HepG2 (cell line): ENCODE measurements around the gene GGA3. TPM values are rescaled to one million over a fixed set of nuclear protein-coding genes. Genes with fewer than 3 reads are reported as not detected.

Experiments used
- ARID2 ChIP-seq: sonication (generic); formaldehyde crosslinking; IDR thresholded peaks from 2 replicates; pipeline ENCODE4 v1.8.1; 2022; ENCODE audit warnings: mild to moderate bottlenecking, missing genetic modification reagents, borderline replicate concordance
- CHCHD3 ChIP-seq: sonication (generic); formaldehyde crosslinking; IDR thresholded peaks from 2 replicates; pipeline ENCODE4 v1.8.0; 2022; ENCODE audit warnings: mild to moderate bottlenecking, missing genetic modification reagents, moderate library complexity
- DPF2 ChIP-seq: sonication (generic); formaldehyde crosslinking; IDR thresholded peaks from 2 replicates; pipeline ENCODE4 v1.4.0; 2020; ENCODE audit warnings: mild to moderate bottlenecking, low read depth, missing genetic modification reagents, borderline replicate concordance
- DR1 ChIP-seq: sonication (generic); formaldehyde crosslinking; IDR thresholded peaks from 2 replicates; pipeline ENCODE4 v1.8.0; 2021; ENCODE audit warnings: mild to moderate bottlenecking, missing genetic modification reagents, inconsistent platforms
- GATA4 ChIP-seq: sonication (generic); IDR thresholded peaks from 2 replicates; pipeline ENCODE4 v1.6.1; 2016; ENCODE audit warnings: antibody characterized with exemption, low read depth, borderline replicate concordance
- KDM2A ChIP-seq: sonication (generic); formaldehyde crosslinking; IDR thresholded peaks from 2 replicates; pipeline ENCODE4 v1.4.0; 2020; ENCODE audit warnings: low read depth, missing genetic modification reagents, borderline replicate concordance
- NBN ChIP-seq: fragments of 450-650 bp; conservative IDR thresholded peaks from 2 replicates; pipeline ENCODE4 v1.6.1; 2017
- NCOA2 ChIP-seq: sonication (generic); formaldehyde crosslinking; IDR thresholded peaks from 2 replicates; pipeline ENCODE4 v1.8.0; 2022; ENCODE audit warnings: inconsistent platforms
- PCBP1 ChIP-seq: fragments of 200-400 bp; formaldehyde crosslinking; IDR thresholded peaks from 2 replicates; pipeline ENCODE4 v1.6.1; 2017; ENCODE audit warnings: mild to moderate bottlenecking, low read depth, low read length, borderline replicate concordance
- PITX1 ChIP-seq: sonication (generic); formaldehyde crosslinking; IDR thresholded peaks from 2 replicates; pipeline ENCODE4 v1.5.1; 2020; ENCODE audit warnings: mild to moderate bottlenecking, missing genetic modification reagents
- POLR2A ChIP-seq, 2 experiments: IDR thresholded peaks; 2 replicates each; pipeline ENCODE4 v1.6.1; 2011; ENCODE audit warnings: low read depth in 2 of 2, low read length in 2 of 2, mild to moderate bottlenecking in 1 of 2, moderate library complexity in 1 of 2; ENCODE audit not compliant: insufficient read depth in 1 of 2
- SMAD3 ChIP-seq: sonication (generic); formaldehyde crosslinking; IDR thresholded peaks from 2 replicates; pipeline ENCODE4 v1.4.0; 2020; ENCODE audit warnings: missing genetic modification reagents
- SNAI1 ChIP-seq: sonication (generic); formaldehyde crosslinking; IDR thresholded peaks from 2 replicates; pipeline ENCODE4 v1.5.0; 2020; ENCODE audit warnings: mild to moderate bottlenecking, missing genetic modification reagents, borderline replicate concordance
- USF2 ChIP-seq, 2 experiments: sonication (generic) in 1 of 2; formaldehyde crosslinking in 1 of 2; IDR thresholded peaks; 2 replicates each; pipeline versions ENCODE4 v1.5.1 to v1.6.1; 2011 to 2020; ENCODE audit warnings: borderline replicate concordance in 1 of 2, low read depth in 1 of 2, low read length in 1 of 2, mild to moderate bottlenecking in 1 of 2, missing genetic modification reagents in 1 of 2, moderate library complexity in 1 of 2
- YY1 ChIP-seq: IDR thresholded peaks from 2 replicates; pipeline ENCODE4 v1.6.1; 2011; ENCODE audit warnings: low read length, low read depth, moderate library complexity, mild to moderate bottlenecking; ENCODE audit not compliant: insufficient read depth, insufficient replicate concordance
- ZNF280B ChIP-seq: sonication (generic); formaldehyde crosslinking; IDR thresholded peaks from 2 replicates; pipeline ENCODE4 v1.5.0; 2020; ENCODE audit warnings: missing genetic modification reagents, mild to moderate bottlenecking, borderline replicate concordance
- polyA plus RNA-seq, 8 experiments: library from polyadenylated mRNA; depleted of rRNA in 3 of 8; stranded (reverse) in 7 of 8; unstranded in 1 of 8; fragments of >200 nt; fragmentation: Illumina TruSeq in 4 of 8; extraction: Trizol in 4 of 8; gene quantifications; 2 replicates each; pipeline versions ENCODE4 v1.2.1 to v1.2.3, GENCODE V29; 2011 to 2016; ENCODE audit warnings: low read depth in 4 of 8, missing spikeins in 1 of 8, mixed read lengths in 1 of 8; ENCODE audit not compliant: insufficient read depth in 1 of 8
- total RNA-seq, 5 experiments: library from RNA; depleted of rRNA; stranded (reverse); fragments of >200 nt; fragmentation: Illumina TruSeq; extraction: Trizol; gene quantifications; 2 replicates each; pipeline ENCODE4 v1.2.3, GENCODE V29; 2016; ENCODE audit warnings: low read depth in 1 of 5
- TF ChIP-seq, protein P1 (sequence below): sonication (generic); formaldehyde crosslinking; conservative IDR thresholded peaks from 2 replicates; pipeline ENCODE4 v1.4.0; 2020; ENCODE audit warnings: mild to moderate bottlenecking, missing genetic modification reagents, moderate library complexity
- TF ChIP-seq, protein P2 (sequence below): sonication (generic); formaldehyde crosslinking; IDR thresholded peaks from 2 replicates; pipeline ENCODE4 v1.4.0; 2020; ENCODE audit warnings: mild to moderate bottlenecking, missing genetic modification reagents, borderline replicate concordance

Gene GGA3
- total and polyA plus RNA-seq, 2 of the 13 experiments (the other 11 are each of a cell fraction or from before 2014, with no cell fraction given) = 28.4 to 43.7 TPM

- 0 out of 2 replicates have a peak, but pooled peaks have one; percentile 10 for TF ChIP-seq DPF2 (CRISPR knock-in tag)
- TF ChIP-seq POLR2A (IDR thresholded peaks at IDR 0.05; ENCODE audit: insufficient read depth in 1 of 2, low read depth in 2 of 2, low read length in 2 of 2) = no peak
- TF ChIP-seq, protein P1, sequence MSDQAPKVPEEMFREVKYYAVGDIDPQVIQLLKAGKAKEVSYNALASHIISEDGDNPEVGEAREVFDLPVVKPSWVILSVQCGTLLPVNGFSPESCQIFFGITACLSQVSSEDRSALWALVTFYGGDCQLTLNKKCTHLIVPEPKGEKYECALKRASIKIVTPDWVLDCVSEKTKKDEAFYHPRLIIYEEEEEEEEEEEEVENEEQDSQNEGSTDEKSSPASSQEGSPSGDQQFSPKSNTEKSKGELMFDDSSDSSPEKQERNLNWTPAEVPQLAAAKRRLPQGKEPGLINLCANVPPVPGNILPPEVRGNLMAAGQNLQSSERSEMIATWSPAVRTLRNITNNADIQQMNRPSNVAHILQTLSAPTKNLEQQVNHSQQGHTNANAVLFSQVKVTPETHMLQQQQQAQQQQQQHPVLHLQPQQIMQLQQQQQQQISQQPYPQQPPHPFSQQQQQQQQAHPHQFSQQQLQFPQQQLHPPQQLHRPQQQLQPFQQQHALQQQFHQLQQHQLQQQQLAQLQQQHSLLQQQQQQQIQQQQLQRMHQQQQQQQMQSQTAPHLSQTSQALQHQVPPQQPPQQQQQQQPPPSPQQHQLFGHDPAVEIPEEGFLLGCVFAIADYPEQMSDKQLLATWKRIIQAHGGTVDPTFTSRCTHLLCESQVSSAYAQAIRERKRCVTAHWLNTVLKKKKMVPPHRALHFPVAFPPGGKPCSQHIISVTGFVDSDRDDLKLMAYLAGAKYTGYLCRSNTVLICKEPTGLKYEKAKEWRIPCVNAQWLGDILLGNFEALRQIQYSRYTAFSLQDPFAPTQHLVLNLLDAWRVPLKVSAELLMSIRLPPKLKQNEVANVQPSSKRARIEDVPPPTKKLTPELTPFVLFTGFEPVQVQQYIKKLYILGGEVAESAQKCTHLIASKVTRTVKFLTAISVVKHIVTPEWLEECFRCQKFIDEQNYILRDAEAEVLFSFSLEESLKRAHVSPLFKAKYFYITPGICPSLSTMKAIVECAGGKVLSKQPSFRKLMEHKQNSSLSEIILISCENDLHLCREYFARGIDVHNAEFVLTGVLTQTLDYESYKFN (CRISPR knock-in tag) = no peak; the same call in 1 of the 2 replicates
- no peak for TF ChIP-seq NCOA2 (CRISPR knock-in tag)
- TF ChIP-seq ARID2 (CRISPR knock-in tag) = no peak
- TF ChIP-seq SNAI1 = no peak
- no peak for TF ChIP-seq PCBP1
- TF ChIP-seq CHCHD3 = no peak
- no peak; the same call in 1 of the 2 replicates for TF ChIP-seq ZNF280B
- no peak for TF ChIP-seq SMAD3 (CRISPR knock-in tag)
- TF ChIP-seq, protein P2, sequence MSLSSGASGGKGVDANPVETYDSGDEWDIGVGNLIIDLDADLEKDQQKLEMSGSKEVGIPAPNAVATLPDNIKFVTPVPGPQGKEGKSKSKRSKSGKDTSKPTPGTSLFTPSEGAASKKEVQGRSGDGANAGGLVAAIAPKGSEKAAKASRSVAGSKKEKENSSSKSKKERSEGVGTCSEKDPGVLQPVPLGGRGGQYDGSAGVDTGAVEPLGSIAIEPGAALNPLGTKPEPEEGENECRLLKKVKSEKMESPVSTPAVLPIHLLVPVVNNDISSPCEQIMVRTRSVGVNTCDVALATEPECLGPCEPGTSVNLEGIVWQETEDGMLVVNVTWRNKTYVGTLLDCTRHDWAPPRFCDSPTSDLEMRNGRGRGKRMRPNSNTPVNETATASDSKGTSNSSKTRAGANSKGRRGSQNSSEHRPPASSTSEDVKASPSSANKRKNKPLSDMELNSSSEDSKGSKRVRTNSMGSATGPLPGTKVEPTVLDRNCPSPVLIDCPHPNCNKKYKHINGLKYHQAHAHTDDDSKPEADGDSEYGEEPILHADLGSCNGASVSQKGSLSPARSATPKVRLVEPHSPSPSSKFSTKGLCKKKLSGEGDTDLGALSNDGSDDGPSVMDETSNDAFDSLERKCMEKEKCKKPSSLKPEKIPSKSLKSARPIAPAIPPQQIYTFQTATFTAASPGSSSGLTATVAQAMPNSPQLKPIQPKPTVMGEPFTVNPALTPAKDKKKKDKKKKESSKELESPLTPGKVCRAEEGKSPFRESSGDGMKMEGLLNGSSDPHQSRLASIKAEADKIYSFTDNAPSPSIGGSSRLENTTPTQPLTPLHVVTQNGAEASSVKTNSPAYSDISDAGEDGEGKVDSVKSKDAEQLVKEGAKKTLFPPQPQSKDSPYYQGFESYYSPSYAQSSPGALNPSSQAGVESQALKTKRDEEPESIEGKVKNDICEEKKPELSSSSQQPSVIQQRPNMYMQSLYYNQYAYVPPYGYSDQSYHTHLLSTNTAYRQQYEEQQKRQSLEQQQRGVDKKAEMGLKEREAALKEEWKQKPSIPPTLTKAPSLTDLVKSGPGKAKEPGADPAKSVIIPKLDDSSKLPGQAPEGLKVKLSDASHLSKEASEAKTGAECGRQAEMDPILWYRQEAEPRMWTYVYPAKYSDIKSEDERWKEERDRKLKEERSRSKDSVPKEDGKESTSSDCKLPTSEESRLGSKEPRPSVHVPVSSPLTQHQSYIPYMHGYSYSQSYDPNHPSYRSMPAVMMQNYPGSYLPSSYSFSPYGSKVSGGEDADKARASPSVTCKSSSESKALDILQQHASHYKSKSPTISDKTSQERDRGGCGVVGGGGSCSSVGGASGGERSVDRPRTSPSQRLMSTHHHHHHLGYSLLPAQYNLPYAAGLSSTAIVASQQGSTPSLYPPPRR (CRISPR knock-in tag) = peak; percentile 49; the same call in 1 of the 2 replicates
- TF ChIP-seq GATA4 = no peak
- TF ChIP-seq DR1 (CRISPR knock-in tag) = no peak
- no peak for TF ChIP-seq KDM2A (CRISPR knock-in tag)
- no peak for TF ChIP-seq NBN
- no peak for TF ChIP-seq YY1
- TF ChIP-seq PITX1 (CRISPR knock-in tag) = peak; percentile 32; the same call in 1 of the 2 replicates
- no peak for TF ChIP-seq USF2 (IDR thresholded peaks at IDR 0.05; ENCODE audit: low read depth, low read length)
- no peak for TF ChIP-seq USF2 (CRISPR knock-in tag; IDR thresholded peaks at IDR 0.05; ENCODE audit: borderline replicate concordance)
Measured at GRCh38 chr17:75288770-75289114, 27.3 kb upstream of the GGA3 start (continued).
